Cardiac muscle cell (in vitro differentiated cells and primary cell): ENCODE results near the gene PNRC1. TPM values are rescaled to one million over a fixed set of nuclear protein-coding genes. Genes with fewer than 3 reads are reported as not detected.

Experiments
- DNase-seq, 2 donors: peaks; one replicate each; pipeline versions ENCODE4 v3.0.0 to v3.0.0-alpha.2; 2010 to 2017; ENCODE audit warnings: low read depth in 1 of 2, low spot score in 1 of 2
- H3K27ac ChIP-seq: fragments of 200-600 bp; sonication (generic); 2 replicates; pipeline ENCODE4 v1.5.1; 2016
- H3K27me3 ChIP-seq: fragments of 200-600 bp; sonication (generic); 2 replicates; pipeline ENCODE4 v1.6.0; 2016; ENCODE audit warnings: control low read depth
- H3K36me3 ChIP-seq: fragments of 200-600 bp; sonication (generic); 2 replicates; pipeline ENCODE4 v1.5.1; 2016; ENCODE audit warnings: control low read depth
- H3K4me1 ChIP-seq: fragments of 200-600 bp; sonication (generic); 2 replicates; pipeline ENCODE4 v1.8.1; 2017; ENCODE audit warnings: low read depth, mild to moderate bottlenecking, mixed run types
- H3K4me3 ChIP-seq: fragments of 200-600 bp; sonication (generic); 2 replicates; pipeline ENCODE4 v1.5.1; 2016; ENCODE audit warnings: mild to moderate bottlenecking
- H3K9me3 ChIP-seq: fragments of 200-600 bp; sonication (generic); 2 replicates; pipeline ENCODE4 v1.5.1; 2017; ENCODE audit warnings: low read depth, mild to moderate bottlenecking, control low read depth
- polyA plus RNA-seq: library from polyadenylated mRNA; unstranded; fragments of >200 nt; fragmentation: Nextera tagmentation; extraction: Ambion mirVana; gene quantifications from 2 replicates; pipeline ENCODE4 v1.2.1, GENCODE V29; 2016
- total RNA-seq: library from RNA; depleted of rRNA; stranded (reverse); fragments of >200 nt; gene quantifications from 2 replicates; pipeline ENCODE4 v1.2.3, GENCODE V29; 2016
- TF ChIP-seq, protein P1 (sequence below): IDR thresholded peaks from 2 replicates; pipeline ENCODE4 v1.5.1; 2012; ENCODE audit warnings: low read depth, mild to moderate bottlenecking, low read length

The PNRC1 gene
- total and polyA plus RNA-seq, 2 experiments from 2014 or later: 231 to 285 TPM

DNA sequence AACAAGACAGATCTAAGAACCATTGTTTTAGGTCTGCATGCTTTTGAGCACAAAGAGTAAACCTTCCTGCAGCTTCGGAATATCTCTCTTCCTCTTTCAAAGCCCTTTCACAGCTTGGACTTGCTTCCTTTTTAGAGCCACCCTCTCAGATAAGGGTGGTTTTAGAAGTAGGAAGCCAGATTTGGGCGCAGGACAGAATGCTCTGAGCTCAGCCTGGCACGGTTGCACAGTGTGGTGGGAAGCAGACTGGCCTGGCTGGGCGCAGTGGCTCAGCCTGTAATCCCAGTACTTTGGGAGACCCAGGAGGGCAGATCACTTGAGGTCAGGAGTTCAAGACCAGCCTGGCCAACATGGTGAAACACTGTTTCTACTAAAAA lies 35.6 kb upstream of the PNRC1 start:
- no peaks in the 10 kb centered on the region for H3K27me3 ChIP-seq
- H3K36me3 ChIP-seq: no peaks in the 10 kb centered on the region
- peaks cover 6% of the 10 kb centered on the region for H3K4me1 ChIP-seq
- DNase-seq: no peak
- TF ChIP-seq, protein P1, sequence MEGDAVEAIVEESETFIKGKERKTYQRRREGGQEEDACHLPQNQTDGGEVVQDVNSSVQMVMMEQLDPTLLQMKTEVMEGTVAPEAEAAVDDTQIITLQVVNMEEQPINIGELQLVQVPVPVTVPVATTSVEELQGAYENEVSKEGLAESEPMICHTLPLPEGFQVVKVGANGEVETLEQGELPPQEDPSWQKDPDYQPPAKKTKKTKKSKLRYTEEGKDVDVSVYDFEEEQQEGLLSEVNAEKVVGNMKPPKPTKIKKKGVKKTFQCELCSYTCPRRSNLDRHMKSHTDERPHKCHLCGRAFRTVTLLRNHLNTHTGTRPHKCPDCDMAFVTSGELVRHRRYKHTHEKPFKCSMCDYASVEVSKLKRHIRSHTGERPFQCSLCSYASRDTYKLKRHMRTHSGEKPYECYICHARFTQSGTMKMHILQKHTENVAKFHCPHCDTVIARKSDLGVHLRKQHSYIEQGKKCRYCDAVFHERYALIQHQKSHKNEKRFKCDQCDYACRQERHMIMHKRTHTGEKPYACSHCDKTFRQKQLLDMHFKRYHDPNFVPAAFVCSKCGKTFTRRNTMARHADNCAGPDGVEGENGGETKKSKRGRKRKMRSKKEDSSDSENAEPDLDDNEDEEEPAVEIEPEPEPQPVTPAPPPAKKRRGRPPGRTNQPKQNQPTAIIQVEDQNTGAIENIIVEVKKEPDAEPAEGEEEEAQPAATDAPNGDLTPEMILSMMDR: no peak
- H3K9me3 ChIP-seq: no peaks in the 10 kb centered on the region
- peak overlapping the region; percentile 71 for H3K27ac ChIP-seq
- no peak overlapping the region for H3K4me3 ChIP-seq

DNA sequence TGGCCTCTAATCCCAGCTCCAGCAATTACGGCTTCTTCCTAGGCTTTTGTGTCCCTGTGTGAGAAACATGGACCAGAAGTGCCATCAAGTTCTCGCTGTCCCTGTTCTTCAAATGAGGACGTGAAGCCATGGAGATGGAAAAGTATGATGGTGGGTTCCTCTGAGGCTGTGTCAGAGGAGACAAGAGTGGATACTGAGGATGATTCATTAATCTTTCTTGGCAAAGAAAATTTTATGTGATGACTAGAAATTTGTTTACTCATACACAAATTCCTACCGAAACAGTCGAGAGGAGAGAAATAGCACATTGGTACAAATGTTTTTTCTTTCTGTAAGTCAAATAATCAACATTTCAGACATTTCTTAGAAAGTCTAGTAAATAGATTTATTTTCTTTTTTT lies 35.0 kb upstream of the PNRC1 start:
- no peaks in the 10 kb centered on the region for H3K27me3 ChIP-seq
- H3K4me3 ChIP-seq: no peak overlapping the region
- no peak overlapping the region for H3K27ac ChIP-seq
- peaks cover 6% of the 10 kb centered on the region for H3K4me1 ChIP-seq
- DNase-seq: peak in 1 of 2 donors; percentile 17
- no peaks in the 10 kb centered on the region for H3K9me3 ChIP-seq
- TF ChIP-seq, protein P1: no peak
- no peaks in the 10 kb centered on the region for H3K36me3 ChIP-seq

DNA sequence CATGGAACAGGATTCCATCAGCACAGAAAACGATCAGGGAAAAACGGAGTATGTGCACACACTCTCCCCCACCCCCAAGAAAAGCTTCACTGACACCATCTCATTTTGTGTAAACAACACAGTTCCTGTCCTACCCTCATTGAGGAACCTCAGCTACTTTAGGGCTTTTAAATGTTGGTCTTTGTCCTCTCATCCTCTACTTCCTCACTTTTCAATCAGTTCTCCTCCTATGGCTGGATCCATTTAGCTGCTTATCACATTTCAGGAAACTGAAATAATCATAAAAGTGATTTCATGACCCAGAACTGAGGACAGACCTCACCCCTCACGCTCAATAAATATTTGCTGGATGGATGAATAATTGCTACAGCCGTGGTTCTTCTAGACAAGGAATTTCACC lies 33.1 kb upstream of the PNRC1 start:
- TF ChIP-seq, protein P1: no peak

DNA sequence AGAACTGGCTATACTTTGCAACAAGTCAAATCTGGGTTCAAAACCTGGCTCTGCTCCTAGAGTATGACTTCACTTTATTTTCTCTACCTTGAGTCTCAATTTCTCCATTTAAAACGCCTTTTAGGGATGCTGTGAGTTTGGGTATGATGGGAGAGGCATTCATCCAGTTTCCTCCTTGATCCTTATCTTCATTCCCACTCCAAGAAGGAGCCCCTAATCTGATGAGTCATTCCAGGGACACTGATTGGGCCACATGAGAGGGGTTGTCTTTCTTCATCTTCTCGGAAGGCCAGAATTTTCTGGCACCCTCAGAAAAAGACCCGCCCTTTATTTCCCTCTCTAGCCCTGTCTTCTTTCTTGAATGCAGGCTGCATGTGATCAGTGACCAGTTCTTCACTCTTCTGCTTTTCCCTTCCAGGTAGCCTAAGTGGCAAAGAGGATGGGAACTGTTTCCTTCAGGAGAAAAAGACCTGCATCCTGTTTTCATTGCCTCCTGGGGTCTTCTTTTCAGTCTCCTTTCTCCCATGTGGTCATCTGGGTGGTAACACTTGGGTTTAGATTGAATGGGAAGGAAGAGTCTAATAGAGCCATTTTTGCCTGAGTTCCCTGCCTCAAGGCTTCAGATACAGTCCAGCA lies 32.1 kb upstream of the PNRC1 start:
- DNase-seq: peak in 1 of 2 donors; percentile 51
- peaks cover 6% of the 10 kb centered on the region for H3K4me1 ChIP-seq
- H3K27ac ChIP-seq: no peak overlapping the region
- H3K36me3 ChIP-seq: no peaks in the 10 kb centered on the region
- TF ChIP-seq, protein P1: no peak
- H3K4me3 ChIP-seq: no peak overlapping the region
- no peaks in the 10 kb centered on the region for H3K9me3 ChIP-seq
- no peaks in the 10 kb centered on the region for H3K27me3 ChIP-seq

More for the DNA sequence above, 33.1 kb upstream of the PNRC1 start:
- no peak overlapping the region for H3K27ac ChIP-seq
- H3K27me3 ChIP-seq: no peaks in the 10 kb centered on the region
- H3K9me3 ChIP-seq: no peaks in the 10 kb centered on the region
- H3K36me3 ChIP-seq: no peaks in the 10 kb centered on the region
- H3K4me3 ChIP-seq: no peak overlapping the region
- no peak for DNase-seq
- H3K4me1 ChIP-seq: peaks cover 6% of the 10 kb centered on the region

DNA sequence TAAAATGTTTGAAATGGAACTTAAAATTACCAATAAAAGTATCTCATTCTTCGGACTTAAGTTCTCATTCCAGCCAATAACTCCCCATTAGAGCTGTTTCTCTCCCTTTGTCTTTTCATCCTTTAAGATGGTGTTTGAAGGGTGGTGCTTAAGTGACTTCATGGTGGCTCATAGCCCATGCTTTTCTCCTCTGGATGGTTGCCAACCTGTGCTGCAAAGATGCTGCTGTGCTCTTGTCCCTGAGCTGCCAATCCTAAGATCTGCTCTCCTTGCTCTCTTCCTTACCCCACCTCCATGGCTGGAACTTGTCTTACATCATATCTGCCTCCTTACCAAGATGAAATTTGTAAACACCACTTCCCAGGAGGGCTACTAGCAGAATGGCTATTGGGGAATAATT lies 31.6 kb upstream of the PNRC1 start:
- peaks cover 6% of the 10 kb centered on the region for H3K4me1 ChIP-seq
- no peaks in the 10 kb centered on the region for H3K27me3 ChIP-seq
- H3K4me3 ChIP-seq: no peak overlapping the region
- TF ChIP-seq, protein P1: no peak
- peak in 1 of 2 donors; percentile 69 for DNase-seq
- H3K27ac ChIP-seq: no peak overlapping the region
- H3K36me3 ChIP-seq: no peaks in the 10 kb centered on the region
- H3K9me3 ChIP-seq: no peaks in the 10 kb centered on the region

DNA sequence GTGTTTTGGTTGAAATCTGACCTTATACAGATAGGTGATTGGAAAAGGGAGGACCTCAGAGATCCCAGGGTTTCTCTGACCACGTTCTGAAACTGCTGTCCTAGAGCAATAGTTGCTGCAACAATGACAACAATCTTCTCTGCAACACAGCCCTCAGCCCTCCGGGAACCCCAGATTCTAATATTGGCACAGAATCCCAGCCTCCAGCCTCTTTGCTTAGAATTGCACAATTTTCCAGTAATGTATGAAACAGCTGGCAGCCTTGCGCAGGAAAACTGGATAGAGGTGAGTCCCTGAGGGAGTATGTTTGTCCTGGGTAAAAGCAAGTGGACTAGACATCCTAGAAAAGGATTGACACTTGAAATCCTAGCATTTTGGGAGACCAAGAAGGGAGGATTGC lies 30.4 kb upstream of the PNRC1 start:
- DNase-seq: peak in 1 of 2 donors; percentile 93

More for the DNA sequence above, 30.4 kb upstream of the PNRC1 start:
- TF ChIP-seq, protein P1: no peak
- Histone ChIP-seq H3K4me3 (no peak overlapping the region), H3K27ac (no peak overlapping the region), H3K9me3 (no peaks in the 10 kb centered on the region), H3K36me3 (no peaks in the 10 kb centered on the region), H3K4me1 (no peaks in the 10 kb centered on the region), H3K27me3 (no peaks in the 10 kb centered on the region)
